GM12864 (cell line): ENCODE data around the gene ICAM5.
A peak's percentile ranks its signal among the peaks of the same experiment; 100 is the strongest.

Experiments used
- DNase-seq: peaks from one replicate; pipeline ENCODE4 v3.0.0-alpha.2; 2011; ENCODE audit warnings: low read depth
- H3K4me3 ChIP-seq: 2 replicates; pipeline ENCODE4 v1.5.1; 2011; ENCODE audit warnings: mild to moderate bottlenecking, low read depth, low read length, control low read depth
- TF ChIP-seq, protein P1 (sequence below): IDR thresholded peaks from 2 replicates; pipeline ENCODE4 v1.5.1; 2011; ENCODE audit warnings: low read depth, mild to moderate bottlenecking, moderate library complexity, low read length, control low read depth, inconsistent platforms; ENCODE audit errors: missing control alignments

Gene ICAM5

DNA sequence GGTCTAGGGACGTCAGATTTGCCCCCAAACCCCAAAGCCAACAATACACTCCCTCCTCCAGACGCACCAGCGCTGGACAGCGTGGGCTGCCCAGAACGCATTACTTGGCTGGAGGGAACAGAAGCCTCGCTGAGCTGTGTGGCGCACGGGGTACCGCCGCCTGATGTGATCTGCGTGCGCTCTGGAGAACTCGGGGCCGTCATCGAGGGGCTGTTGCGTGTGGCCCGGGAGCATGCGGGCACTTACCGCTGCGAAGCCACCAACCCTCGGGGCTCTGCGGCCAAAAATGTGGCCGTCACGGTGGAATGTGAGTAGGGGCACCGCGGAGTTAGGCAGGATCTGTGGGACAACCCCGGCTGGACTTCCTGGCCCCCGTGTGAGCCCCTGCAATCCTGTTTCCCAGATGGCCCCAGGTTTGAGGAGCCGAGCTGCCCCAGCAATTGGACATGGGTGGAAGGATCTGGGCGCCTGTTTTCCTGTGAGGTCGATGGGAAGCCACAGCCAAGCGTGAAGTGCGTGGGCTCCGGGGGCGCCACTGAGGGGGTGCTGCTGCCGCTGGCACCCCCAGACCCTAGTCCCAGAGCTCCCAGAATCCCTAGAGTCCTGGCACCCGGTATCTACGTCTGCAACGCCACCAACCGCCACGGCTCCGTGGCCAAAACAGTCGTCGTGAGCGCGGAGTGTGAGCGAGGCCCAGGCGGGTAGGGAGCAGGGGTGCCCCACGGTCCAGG, 4.0 kb downstream of the ICAM5 start:
- TF ChIP-seq, protein P1, sequence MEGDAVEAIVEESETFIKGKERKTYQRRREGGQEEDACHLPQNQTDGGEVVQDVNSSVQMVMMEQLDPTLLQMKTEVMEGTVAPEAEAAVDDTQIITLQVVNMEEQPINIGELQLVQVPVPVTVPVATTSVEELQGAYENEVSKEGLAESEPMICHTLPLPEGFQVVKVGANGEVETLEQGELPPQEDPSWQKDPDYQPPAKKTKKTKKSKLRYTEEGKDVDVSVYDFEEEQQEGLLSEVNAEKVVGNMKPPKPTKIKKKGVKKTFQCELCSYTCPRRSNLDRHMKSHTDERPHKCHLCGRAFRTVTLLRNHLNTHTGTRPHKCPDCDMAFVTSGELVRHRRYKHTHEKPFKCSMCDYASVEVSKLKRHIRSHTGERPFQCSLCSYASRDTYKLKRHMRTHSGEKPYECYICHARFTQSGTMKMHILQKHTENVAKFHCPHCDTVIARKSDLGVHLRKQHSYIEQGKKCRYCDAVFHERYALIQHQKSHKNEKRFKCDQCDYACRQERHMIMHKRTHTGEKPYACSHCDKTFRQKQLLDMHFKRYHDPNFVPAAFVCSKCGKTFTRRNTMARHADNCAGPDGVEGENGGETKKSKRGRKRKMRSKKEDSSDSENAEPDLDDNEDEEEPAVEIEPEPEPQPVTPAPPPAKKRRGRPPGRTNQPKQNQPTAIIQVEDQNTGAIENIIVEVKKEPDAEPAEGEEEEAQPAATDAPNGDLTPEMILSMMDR: no peak
- no peak overlapping the region for H3K4me3 ChIP-seq
- no peak for DNase-seq

DNA sequence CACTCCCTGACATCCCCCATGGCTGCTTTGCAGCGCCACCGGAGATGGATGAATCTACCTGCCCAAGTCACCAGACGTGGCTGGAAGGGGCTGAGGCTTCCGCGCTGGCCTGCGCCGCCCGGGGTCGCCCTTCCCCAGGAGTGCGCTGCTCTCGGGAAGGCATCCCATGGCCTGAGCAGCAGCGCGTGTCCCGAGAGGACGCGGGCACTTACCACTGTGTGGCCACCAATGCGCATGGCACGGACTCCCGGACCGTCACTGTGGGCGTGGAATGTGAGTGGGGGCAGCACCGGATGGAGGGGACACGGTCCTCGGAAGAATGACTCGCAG, 4.6 kb downstream of the ICAM5 start:
- no peak overlapping the region for H3K4me3 ChIP-seq
- no peak for DNase-seq
- TF ChIP-seq, protein P1: no peak

DNA sequence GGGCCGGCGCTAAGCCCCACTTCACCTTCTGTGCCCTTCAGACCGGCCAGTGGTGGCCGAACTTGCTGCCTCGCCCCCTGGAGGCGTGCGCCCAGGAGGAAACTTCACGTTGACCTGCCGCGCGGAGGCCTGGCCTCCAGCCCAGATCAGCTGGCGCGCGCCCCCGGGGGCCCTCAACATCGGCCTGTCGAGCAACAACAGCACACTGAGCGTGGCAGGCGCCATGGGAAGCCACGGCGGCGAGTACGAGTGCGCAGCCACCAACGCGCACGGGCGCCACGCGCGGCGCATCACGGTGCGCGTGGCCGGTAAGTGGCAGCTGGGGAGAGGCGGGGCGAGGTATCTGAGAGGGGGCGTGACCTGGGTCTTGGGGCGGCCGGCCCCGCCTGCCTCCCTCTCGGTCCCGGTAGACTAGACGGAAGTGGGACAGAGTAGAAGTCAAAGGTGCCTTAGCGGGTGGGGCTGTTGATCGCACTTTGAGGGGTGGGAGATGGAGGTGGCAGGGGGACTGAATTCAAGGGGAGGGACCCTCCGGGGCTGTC, 5.6 kb downstream of the ICAM5 start:
- peak overlapping the region; percentile 57 for H3K4me3 ChIP-seq
- no peak for DNase-seq
- TF ChIP-seq, protein P1: no peak

DNA sequence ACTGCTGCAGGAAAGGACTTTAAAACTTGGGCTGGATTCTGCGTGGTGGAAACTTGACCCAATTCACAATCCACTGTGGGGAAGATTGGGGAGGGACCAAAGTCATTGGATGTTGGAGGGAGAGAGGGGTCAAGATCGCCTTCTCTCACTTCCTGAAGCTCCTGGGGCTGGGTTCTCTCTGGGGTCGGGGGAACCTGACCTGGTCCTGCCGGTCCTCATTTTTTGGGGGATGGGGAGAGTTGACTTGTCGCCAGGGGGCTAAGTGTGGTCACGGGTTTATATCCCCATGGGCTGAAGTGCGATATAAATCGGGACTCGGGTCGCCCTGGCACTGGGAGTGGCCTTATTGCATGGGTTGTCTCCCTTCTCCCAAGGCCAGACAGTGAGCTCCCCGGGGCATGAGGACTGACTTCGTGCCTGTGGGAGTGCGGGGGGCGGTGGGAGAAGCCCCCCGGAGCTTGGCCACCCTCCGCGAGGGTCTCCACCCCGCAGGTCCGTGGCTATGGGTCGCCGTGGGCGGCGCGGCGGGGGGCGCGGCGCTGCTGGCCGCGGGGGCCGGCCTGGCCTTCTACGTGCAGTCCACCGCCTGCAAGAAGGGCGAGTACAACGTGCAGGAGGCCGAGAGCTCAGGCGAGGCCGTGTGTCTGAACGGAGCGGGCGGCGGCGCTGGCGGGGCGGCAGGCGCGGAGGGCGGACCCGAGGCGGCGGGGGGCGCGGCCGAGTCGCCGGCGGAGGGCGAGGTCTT, 6.3 kb downstream of the ICAM5 start:
- peak overlapping the region; percentile 57 for H3K4me3 ChIP-seq
- TF ChIP-seq, protein P1: no peak
- no peak for DNase-seq

DNA sequence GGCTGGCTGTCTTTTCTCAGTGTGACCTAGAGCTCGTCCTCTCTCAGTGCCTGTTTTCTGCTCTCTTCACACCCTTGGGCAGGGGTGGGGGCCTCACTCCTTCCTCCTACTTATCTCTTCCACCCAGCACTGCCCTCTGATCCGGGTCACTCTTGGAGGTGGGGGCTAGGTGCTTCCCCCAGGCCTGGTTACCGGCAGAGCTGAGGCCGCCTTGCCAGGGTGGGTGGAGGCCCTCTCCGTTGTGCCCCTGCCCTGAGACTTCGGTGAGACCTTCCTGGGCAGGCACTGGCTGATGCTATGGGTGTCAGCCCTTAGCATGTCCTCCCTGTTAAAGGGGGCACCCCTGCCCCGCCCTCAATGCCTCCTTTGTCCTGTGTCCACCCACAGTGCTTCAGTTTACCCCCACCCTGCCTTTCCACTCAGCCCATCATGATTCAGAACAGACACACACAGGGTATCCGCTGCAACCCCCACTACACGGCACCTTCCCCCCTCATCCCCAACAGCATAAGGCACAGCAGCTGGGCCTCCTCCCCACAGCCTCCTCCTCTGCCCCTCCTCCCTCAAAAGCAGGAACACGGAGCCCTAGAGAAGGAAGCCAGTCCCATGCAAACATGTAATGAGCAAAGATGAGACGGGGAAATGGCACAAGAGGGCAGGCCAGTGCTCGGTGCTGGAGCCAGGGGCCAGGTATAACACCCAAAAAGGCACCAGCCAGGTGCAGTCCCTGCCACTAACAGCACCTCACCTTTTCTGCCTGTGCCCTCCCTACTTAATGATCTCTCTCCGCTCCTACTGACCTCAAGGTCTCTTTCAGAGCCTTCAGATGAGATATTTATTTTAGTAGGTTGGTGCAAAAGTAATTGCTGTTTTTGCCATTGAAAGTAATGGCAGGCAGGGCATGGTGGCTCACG, 10.1 kb downstream of the ICAM5 start:
- no peak overlapping the region for H3K4me3 ChIP-seq
- TF ChIP-seq, protein P1: no peak
- DNase-seq: no peak

DNA sequence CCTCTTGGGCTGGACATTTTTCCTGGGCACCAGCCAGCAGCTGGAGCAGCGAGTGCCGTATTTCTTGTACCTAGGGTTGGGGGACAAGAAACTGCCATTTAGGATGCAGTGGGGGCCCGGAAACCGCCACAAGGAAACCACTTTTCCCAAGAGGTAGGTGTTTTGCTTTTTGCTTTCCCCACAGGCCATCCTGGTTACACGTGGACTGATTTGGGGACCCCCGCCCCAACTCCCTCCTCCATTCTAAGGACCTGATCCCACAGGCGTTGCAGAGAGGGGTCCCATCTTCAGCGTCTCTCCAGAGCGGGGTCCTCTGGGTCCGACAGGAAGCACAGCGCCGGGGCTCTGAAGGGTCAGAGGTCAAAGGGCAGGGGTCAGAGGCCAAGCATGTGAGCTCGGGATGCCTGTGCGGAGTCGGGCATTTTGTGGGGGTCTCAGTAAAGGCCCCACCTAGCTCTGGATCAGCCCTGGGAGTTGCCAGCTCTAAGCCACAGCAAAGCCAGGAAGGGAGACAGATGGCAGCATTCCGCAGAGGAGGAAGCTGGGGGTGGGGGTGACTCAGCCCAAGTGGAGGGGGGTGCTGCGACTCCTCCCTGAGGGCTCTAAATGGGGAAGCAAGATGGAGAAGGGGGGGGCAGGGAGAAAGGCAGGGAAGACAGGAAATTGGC, 15.5 kb downstream of the ICAM5 start:
- DNase-seq: no peak
- TF ChIP-seq, protein P1: no peak
- no peak overlapping the region for H3K4me3 ChIP-seq
